Muscle layer of duodenum (tissue), 2 donors: ENCODE results near the gene CCM2L.

ENCODE experiments used
- H3K27ac ChIP-seq: one replicate; pipeline ENCODE4 v1.7.0; 2013; ENCODE audit warnings: mild to moderate bottlenecking, low read length
- H3K27me3 ChIP-seq: one replicate; pipeline ENCODE4 v1.7.0; 2013; ENCODE audit warnings: low read depth, mild to moderate bottlenecking, control low read depth, low read length
- H3K36me3 ChIP-seq, 2 donors: one replicate each; pipeline ENCODE4 v1.7.0; 2013; ENCODE audit warnings: low read length in 2 of 2, control low read depth in 1 of 2, mild to moderate bottlenecking in 1 of 2; ENCODE audit not compliant: insufficient read depth in 2 of 2, control insufficient read depth in 1 of 2
- H3K4me1 ChIP-seq, 2 donors: one replicate each; pipeline ENCODE4 v1.7.0; 2013; ENCODE audit warnings: low read length in 2 of 2, mild to moderate bottlenecking in 2 of 2, control low read depth in 1 of 2, moderate library complexity in 1 of 2; ENCODE audit not compliant: insufficient read depth in 2 of 2, control insufficient read depth in 1 of 2
- H3K4me3 ChIP-seq, 2 donors: one replicate each; pipeline ENCODE4 v1.7.0; 2013; ENCODE audit warnings: low read length in 2 of 2, low read depth in 1 of 2, mild to moderate bottlenecking in 1 of 2
- H3K9me3 ChIP-seq, 2 donors: one replicate each; pipeline ENCODE4 v1.7.0; 2013; ENCODE audit warnings: low read length in 2 of 2, control low read depth in 1 of 2, mild to moderate bottlenecking in 1 of 2; ENCODE audit not compliant: control insufficient read depth in 1 of 2
- donor health status: healthy.

CCM2L gene

GRCh38 chr20:31977080-31977479 is 33.2 kb upstream of the CCM2L start:
- H3K4me1 ChIP-seq, result no peaks in the 10 kb centered on the region
- no peak overlapping the region for H3K4me3 ChIP-seq
- H3K36me3 ChIP-seq, result no peaks in the 10 kb centered on the region
- H3K27me3 ChIP-seq, result peaks cover 4% of the 10 kb centered on the region
- no peak overlapping the region for H3K27ac ChIP-seq
- H3K9me3 ChIP-seq, result no peaks in the 10 kb centered on the region

GRCh38 chr20:31979713-31980426 is 30.4 kb upstream of the CCM2L start:
- Histone ChIP-seq H3K27me3 (no peaks in the 10 kb centered on the region), H3K27ac (no peak overlapping the region), H3K9me3 (no peaks in the 10 kb centered on the region), H3K36me3 (no peaks in the 10 kb centered on the region), H3K4me3 (no peak overlapping the region), H3K4me1 (no peaks in the 10 kb centered on the region)

- Histone ChIP-seq H3K4me1 (no peaks in the 10 kb centered on the region), H3K27me3 (no peaks in the 10 kb centered on the region), H3K4me3 (no peak overlapping the region), H3K36me3 (no peaks in the 10 kb centered on the region), H3K27ac (no peak overlapping the region), H3K9me3 (no peaks in the 10 kb centered on the region)
Observed at GRCh38 chr20:31981784-31982183, 28.5 kb upstream of the CCM2L start.

GRCh38 chr20:31984981-31985471 is 25.2 kb upstream of the CCM2L start:
- Histone ChIP-seq H3K27ac (no peak overlapping the region), H3K4me3 (no peak overlapping the region), H3K9me3 (no peaks in the 10 kb centered on the region), H3K27me3 (no peaks in the 10 kb centered on the region), H3K4me1 (no peaks in the 10 kb centered on the region), H3K36me3 (no peaks in the 10 kb centered on the region)

GRCh38 chr20:31987744-31988143 is 22.5 kb upstream of the CCM2L start:
- H3K27ac ChIP-seq, result no peak overlapping the region
- no peaks in the 10 kb centered on the region for H3K36me3 ChIP-seq
- no peaks in the 10 kb centered on the region for H3K4me1 ChIP-seq
- no peak overlapping the region for H3K4me3 ChIP-seq
- H3K27me3 ChIP-seq, result no peaks in the 10 kb centered on the region
- H3K9me3 ChIP-seq, result no peaks in the 10 kb centered on the region

- Histone ChIP-seq H3K27ac (no peak overlapping the region), H3K4me1 (no peaks in the 10 kb centered on the region), H3K4me3 (no peak overlapping the region), H3K36me3 (no peaks in the 10 kb centered on the region), H3K9me3 (no peaks in the 10 kb centered on the region), H3K27me3 (peaks cover 4% of the 10 kb centered on the region)
Observed at GRCh38 chr20:31988430-31989015, 21.7 kb upstream of the CCM2L start.

- H3K4me1 ChIP-seq, result no peaks in the 10 kb centered on the region
- H3K27ac ChIP-seq, result no peak overlapping the region
- H3K27me3 ChIP-seq, result peaks cover 5% of the 10 kb centered on the region
- H3K9me3 ChIP-seq, result no peaks in the 10 kb centered on the region
- no peak overlapping the region for H3K4me3 ChIP-seq
- no peaks in the 10 kb centered on the region for H3K36me3 ChIP-seq
Observed at GRCh38 chr20:31989030-31989645, 21.1 kb upstream of the CCM2L start.

GRCh38 chr20:31990641-31991338 is 19.4 kb upstream of the CCM2L start:
- H3K27me3 ChIP-seq, result peaks cover 5% of the 10 kb centered on the region
- H3K36me3 ChIP-seq, result no peaks in the 10 kb centered on the region
- no peaks in the 10 kb centered on the region for H3K4me1 ChIP-seq
- H3K9me3 ChIP-seq, result no peaks in the 10 kb centered on the region
- H3K27ac ChIP-seq, result no peak overlapping the region
- no peak overlapping the region for H3K4me3 ChIP-seq

- Histone ChIP-seq H3K9me3 (no peaks in the 10 kb centered on the region), H3K4me1 (no peaks in the 10 kb centered on the region), H3K4me3 (no peak overlapping the region), H3K27me3 (peaks cover 5% of the 10 kb centered on the region), H3K36me3 (no peaks in the 10 kb centered on the region), H3K27ac (no peak overlapping the region)
Observed at GRCh38 chr20:31991339-31991705, 18.9 kb upstream of the CCM2L start.

GRCh38 chr20:31992086-31992485 is 18.2 kb upstream of the CCM2L start:
- no peaks in the 10 kb centered on the region for H3K9me3 ChIP-seq
- no peak overlapping the region for H3K4me3 ChIP-seq
- H3K36me3 ChIP-seq, result no peaks in the 10 kb centered on the region
- H3K4me1 ChIP-seq, result no peaks in the 10 kb centered on the region
- no peak overlapping the region for H3K27ac ChIP-seq
- H3K27me3 ChIP-seq, result peaks cover 5% of the 10 kb centered on the region

- peaks cover 5% of the 10 kb centered on the region for H3K27me3 ChIP-seq
- H3K4me1 ChIP-seq, result no peaks in the 10 kb centered on the region
- H3K27ac ChIP-seq, result no peak overlapping the region
- no peaks in the 10 kb centered on the region for H3K36me3 ChIP-seq
- H3K4me3 ChIP-seq, result no peak overlapping the region
- no peaks in the 10 kb centered on the region for H3K9me3 ChIP-seq
Observed at GRCh38 chr20:31996996-31997395, 13.2 kb upstream of the CCM2L start.
